ENCODE measurements around the gene UGGT2.
"Not testable (repeated sequence)": the region's sequence is repeated elsewhere in the genome, so short reads cannot be mapped to it uniquely, and the experiment has no call there.

The UGGT2 gene

GRCh38 chr13:95880331-95880730 lies 172.9 kb downstream of the UGGT2 start:
- DNase-seq = no peak

GRCh38 chr13:95874286-95874685 lies 178.9 kb downstream of the UGGT2 start:
- no peak for DNase-seq

- no peak for DNase-seq
These were observed 182.8 kb downstream of the UGGT2 start for GRCh38 chr13:95870421-95870820.

GRCh38 chr13:95865080-95865615 lies 188.1 kb downstream of the UGGT2 start:
- no peak for DNase-seq

GRCh38 chr13:95862408-95862807 lies 190.8 kb downstream of the UGGT2 start:
- no peak for DNase-seq

- no peak for DNase-seq
These were observed 191.9 kb downstream of the UGGT2 start for GRCh38 chr13:95861296-95861695.

GRCh38 chr13:95858286-95859075 lies 194.7 kb downstream of the UGGT2 start:
- no peak for DNase-seq

- not testable (repeated sequence) for DNase-seq
These were observed 207.5 kb downstream of the UGGT2 start for GRCh38 chr13:95845656-95846055.

GRCh38 chr13:95842898-95843297 lies 210.3 kb downstream of the UGGT2 start:
- no peak for DNase-seq

GRCh38 chr13:95841894-95842293 lies 211.3 kb downstream of the UGGT2 start:
- DNase-seq = no peak

GRCh38 chr13:95834134-95834765 lies 219.0 kb downstream of the UGGT2 start:
- peak; percentile 16 to 75 (median 48) for DNase-seq

GRCh38 chr13:95833719-95834118 lies 219.5 kb downstream of the UGGT2 start:
- no peak for DNase-seq

- no peak for DNase-seq
These were observed 220.1 kb downstream of the UGGT2 start for GRCh38 chr13:95833126-95833525.

GRCh38 chr13:95822303-95822702 lies 230.9 kb downstream of the UGGT2 start:
- no peak for DNase-seq

GRCh38 chr13:95814495-95814894 lies 238.7 kb downstream of the UGGT2 start:
- DNase-seq = no peak

GRCh38 chr13:95813139-95813538 lies 240.1 kb downstream of the UGGT2 start:
- DNase-seq = no peak

- DNase-seq = no peak
These were observed 243.8 kb downstream of the UGGT2 start for GRCh38 chr13:95809429-95809828.

- DNase-seq = no peak
These were observed 247.3 kb downstream of the UGGT2 start for GRCh38 chr13:95805921-95806320.

GRCh38 chr13:95801825-95802224 lies 251.4 kb downstream of the UGGT2 start:
- DNase-seq = no peak

GRCh38 chr13:95800436-95800835 lies 252.8 kb downstream of the UGGT2 start:
- no peak for DNase-seq

GRCh38 chr13:95797016-95797415 lies 256.2 kb downstream of the UGGT2 start:
- no peak for DNase-seq

- no peak for DNase-seq
These were observed 259.4 kb downstream of the UGGT2 start for GRCh38 chr13:95793781-95794180.

GRCh38 chr13:95793018-95793555 lies 260.1 kb downstream of the UGGT2 start:
- no peak for DNase-seq

Data from stimulated activated naive CD4-positive, alpha-beta T cell (primary cell).